Ascending aorta (tissue), 2 donors: ENCODE results near the gene TNFAIP3. TPM values are rescaled to one million over a fixed set of nuclear protein-coding genes. Genes with fewer than 3 reads are reported as not detected.

Experiments
- DNase-seq, 2 donors: peaks; one replicate each; pipeline ENCODE4 v3.0.0-alpha.2; 2019; ENCODE audit warnings: low spot score in 2 of 2
- H3K27ac ChIP-seq, 2 donors: fragments of 200-600 bp; sonication (generic); one replicate each; pipeline ENCODE4 v1.5.1; 2016 to 2017; ENCODE audit warnings: mild to moderate bottlenecking in 1 of 2
- H3K27me3 ChIP-seq: fragments of 200-600 bp; sonication (generic); one replicate; pipeline ENCODE4 v1.5.1; 2017
- H3K36me3 ChIP-seq, 2 donors: fragments of 200-600 bp; sonication (generic); one replicate each; pipeline ENCODE4 v1.5.1; 2016
- H3K4me1 ChIP-seq, 2 donors: fragments of 200-600 bp; sonication (generic); one replicate each; pipeline ENCODE4 v1.5.1; 2016 to 2017; ENCODE audit warnings: mild to moderate bottlenecking in 1 of 2
- H3K4me3 ChIP-seq, 2 donors: fragments of 200-600 bp; sonication (generic); one replicate each; pipeline ENCODE4 v1.5.1; 2016 to 2017; ENCODE audit warnings: mild to moderate bottlenecking in 1 of 2
- H3K9me3 ChIP-seq, 2 donors: fragments of 200-600 bp; sonication (generic); one replicate each; pipeline ENCODE4 v1.5.1; 2016
- intact Hi-C: fragments of 100-400 bp; cut with DNase I; formaldehyde crosslinking; loops from one replicate; pipeline ENCODE4 v1.15.1; 2023
- total RNA-seq: library from RNA; depleted of rRNA; stranded (reverse); fragments of >200 nt; gene quantifications from one replicate; pipeline ENCODE4 v1.1.0, GENCODE V29; 2016
- TF ChIP-seq, protein P1 (sequence below), 3 experiments: fragments of 200-600 bp in 2 of 3; fragments of 450-650 bp in 1 of 3; sonication (generic) in 2 of 3; IDR thresholded peaks; one replicate each; pipeline ENCODE4 v1.5.1; 2016 to 2019; ENCODE audit warnings: antibody characterized with exemption in 3 of 3, mild to moderate bottlenecking in 1 of 3, moderate library complexity in 1 of 3

Gene TNFAIP3
- total RNA-seq, 1 donor from 2014 or later: 24.5 TPM

DNA sequence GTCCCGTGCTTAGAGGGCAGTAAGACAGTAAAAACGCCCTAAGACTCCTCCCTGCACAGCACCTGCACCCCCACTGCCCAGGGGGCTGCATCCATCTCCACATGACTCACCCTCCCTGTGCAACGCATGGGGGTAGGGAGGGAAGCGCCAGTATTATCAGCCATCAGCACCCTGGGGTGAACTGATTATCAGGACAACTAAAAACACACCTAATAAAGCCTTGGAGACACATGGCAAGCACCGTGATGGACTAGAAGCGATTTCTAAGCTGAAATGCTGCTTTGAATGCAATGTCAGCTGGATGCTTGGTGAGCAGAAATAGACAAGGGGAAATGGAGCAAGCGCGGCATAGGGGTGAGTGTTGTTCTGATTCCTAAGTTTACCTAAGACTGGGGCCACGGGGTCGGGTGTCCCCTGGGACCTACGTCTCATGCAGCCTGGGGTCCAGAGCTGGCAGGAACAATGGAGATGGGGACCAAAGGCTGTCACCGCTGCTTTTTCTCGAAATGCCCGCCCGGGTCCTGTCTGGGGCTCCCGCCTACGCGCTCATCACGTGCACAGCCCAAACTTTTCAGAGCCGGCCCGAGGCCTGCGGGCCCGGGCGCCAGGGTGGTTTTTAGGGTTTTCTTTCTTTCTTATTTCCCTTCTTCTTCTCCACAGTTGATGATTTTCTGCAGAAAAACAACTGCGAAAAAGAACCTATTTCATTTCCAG lies 702 bp upstream of the TNFAIP3 start:
- TF ChIP-seq, protein P1, sequence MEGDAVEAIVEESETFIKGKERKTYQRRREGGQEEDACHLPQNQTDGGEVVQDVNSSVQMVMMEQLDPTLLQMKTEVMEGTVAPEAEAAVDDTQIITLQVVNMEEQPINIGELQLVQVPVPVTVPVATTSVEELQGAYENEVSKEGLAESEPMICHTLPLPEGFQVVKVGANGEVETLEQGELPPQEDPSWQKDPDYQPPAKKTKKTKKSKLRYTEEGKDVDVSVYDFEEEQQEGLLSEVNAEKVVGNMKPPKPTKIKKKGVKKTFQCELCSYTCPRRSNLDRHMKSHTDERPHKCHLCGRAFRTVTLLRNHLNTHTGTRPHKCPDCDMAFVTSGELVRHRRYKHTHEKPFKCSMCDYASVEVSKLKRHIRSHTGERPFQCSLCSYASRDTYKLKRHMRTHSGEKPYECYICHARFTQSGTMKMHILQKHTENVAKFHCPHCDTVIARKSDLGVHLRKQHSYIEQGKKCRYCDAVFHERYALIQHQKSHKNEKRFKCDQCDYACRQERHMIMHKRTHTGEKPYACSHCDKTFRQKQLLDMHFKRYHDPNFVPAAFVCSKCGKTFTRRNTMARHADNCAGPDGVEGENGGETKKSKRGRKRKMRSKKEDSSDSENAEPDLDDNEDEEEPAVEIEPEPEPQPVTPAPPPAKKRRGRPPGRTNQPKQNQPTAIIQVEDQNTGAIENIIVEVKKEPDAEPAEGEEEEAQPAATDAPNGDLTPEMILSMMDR (IDR thresholded peaks at IDR 0.05): no peak
- peak in 1 of 2 donors; percentile 85 for DNase-seq

DNA sequence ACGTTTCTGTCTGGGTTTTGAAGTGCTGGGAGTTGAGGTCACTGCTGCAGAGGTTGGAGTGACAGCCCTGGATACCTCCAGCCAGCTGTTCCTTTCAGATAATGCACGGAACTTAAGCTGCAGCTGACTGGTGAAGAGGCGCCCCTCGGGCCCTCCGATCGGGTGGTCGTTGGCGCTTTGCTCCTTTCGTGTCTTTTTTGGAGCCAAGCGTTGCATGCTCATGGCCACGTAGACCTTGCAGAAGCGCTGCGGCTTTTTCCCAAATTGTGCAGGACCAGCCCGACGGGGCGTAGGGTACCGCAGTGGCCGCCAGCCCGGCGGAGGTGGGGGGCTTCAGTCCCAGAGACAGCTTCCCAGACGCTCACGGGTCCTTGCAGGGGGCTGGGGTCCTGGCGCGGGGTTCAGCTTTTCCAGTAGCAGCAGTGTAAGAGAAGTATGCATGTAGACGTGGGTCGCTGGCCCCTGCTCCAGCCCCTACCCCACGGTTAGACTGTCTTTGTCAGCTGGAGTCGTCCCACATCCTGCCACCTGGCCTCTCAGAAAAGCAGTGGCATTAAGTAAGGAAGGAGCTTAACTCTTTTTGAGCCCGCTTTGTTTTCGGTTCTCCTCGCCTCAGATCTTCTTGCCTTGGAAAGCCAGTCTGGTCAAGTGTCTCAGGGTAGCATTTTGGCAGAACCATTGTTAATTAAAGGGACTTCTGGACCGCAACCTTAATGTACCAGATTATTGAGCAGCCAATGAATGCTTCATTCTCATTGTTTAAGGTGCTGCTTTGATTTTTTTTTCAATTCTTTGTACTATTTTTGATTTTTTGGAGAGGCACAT lies 838 bp downstream of the TNFAIP3 start:
- Histone ChIP-seq H3K4me1 (peaks cover 0 to 18% of the 10 kb centered on the region in 2 donors), H3K4me3 (peak overlapping the region; percentile 90 to 93), H3K27me3 (no peaks in the 10 kb centered on the region), H3K36me3 (no peaks in the 10 kb centered on the region), H3K9me3 (no peaks in the 10 kb centered on the region), H3K27ac (peak overlapping the region; percentile 81 to 82)
- no peak for DNase-seq
- TF ChIP-seq, protein P1 (IDR thresholded peaks at IDR 0.05): no peak
- intact Hi-C loops: loop anchor here (2.0 to 10.0 kb wide), 8 partner anchors 59 to 1581 kb away; partner anchors contain the start of genes BCLAF1, CCDC28A, HEBP2 and IFNGR1

More for the DNA sequence above, 702 bp upstream of the TNFAIP3 start:
- Histone ChIP-seq H3K4me1 (peaks cover 0 to 8% of the 10 kb centered on the region in 2 donors), H3K36me3 (no peaks in the 10 kb centered on the region), H3K9me3 (no peaks in the 10 kb centered on the region), H3K4me3 (peak overlapping the region; percentile 90 to 93), H3K27ac (peak overlapping the region; percentile 73 to 89), H3K27me3 (no peaks in the 10 kb centered on the region)
- intact Hi-C loops: loop anchor here (2.0 to 10.0 kb wide), 8 partner anchors 60 to 1579 kb away; partner anchors contain the start of genes BCLAF1, CCDC28A, HEBP2 and IFNGR1

GRCh38 chr6:137868721-137869548 lies 1.9 kb downstream of the TNFAIP3 start:
- intact Hi-C loops: loop anchor here (5.0 to 10.0 kb wide), 6 partner anchors 78 to 1582 kb away; partner anchors contain the start of genes BCLAF1, CCDC28A, HEBP2 and IFNGR1
- no peaks in the 10 kb centered on the region for H3K36me3 ChIP-seq
- DNase-seq: no peak
- peak overlapping the region; percentile 90 to 93 for H3K4me3 ChIP-seq
- TF ChIP-seq, protein P1 (IDR thresholded peaks at IDR 0.05): no peak
- H3K4me1 ChIP-seq: peaks cover 0 to 23% of the 10 kb centered on the region in 2 donors
- H3K27ac ChIP-seq: no peak overlapping the region
- no peaks in the 10 kb centered on the region for H3K27me3 ChIP-seq
- no peaks in the 10 kb centered on the region for H3K9me3 ChIP-seq

GRCh38 chr6:137869549-137870307 lies 2.7 kb downstream of the TNFAIP3 start:
- peak overlapping the region in 1 of 2 donors; percentile 93 for H3K4me3 ChIP-seq
- H3K4me1 ChIP-seq: peaks cover 0 to 23% of the 10 kb centered on the region in 2 donors
- intact Hi-C loops: loop anchor here (5.0 to 10.0 kb wide), 6 partner anchors 78 to 1582 kb away; partner anchors contain the start of genes BCLAF1, CCDC28A, HEBP2 and IFNGR1
- DNase-seq: no peak
- TF ChIP-seq, protein P1 (IDR thresholded peaks at IDR 0.05): no peak
- no peaks in the 10 kb centered on the region for H3K9me3 ChIP-seq
- H3K36me3 ChIP-seq: peaks cover under 1% of the 10 kb centered on the region in 2 donors
- no peak overlapping the region for H3K27ac ChIP-seq
- H3K27me3 ChIP-seq: no peaks in the 10 kb centered on the region
